GM19372 (cell line): ENCODE data around the gene LCLAT1.

Source experiments
- ATAC-seq: cut with Tn5 transposase; IDR thresholded peaks from one replicate; pipeline ENCODE4 v1.9.1; 2021; ENCODE audit warnings: mild to moderate bottlenecking, low read depth, moderate library complexity; ENCODE audit not compliant: unreplicated experiment

The LCLAT1 gene

DNA sequence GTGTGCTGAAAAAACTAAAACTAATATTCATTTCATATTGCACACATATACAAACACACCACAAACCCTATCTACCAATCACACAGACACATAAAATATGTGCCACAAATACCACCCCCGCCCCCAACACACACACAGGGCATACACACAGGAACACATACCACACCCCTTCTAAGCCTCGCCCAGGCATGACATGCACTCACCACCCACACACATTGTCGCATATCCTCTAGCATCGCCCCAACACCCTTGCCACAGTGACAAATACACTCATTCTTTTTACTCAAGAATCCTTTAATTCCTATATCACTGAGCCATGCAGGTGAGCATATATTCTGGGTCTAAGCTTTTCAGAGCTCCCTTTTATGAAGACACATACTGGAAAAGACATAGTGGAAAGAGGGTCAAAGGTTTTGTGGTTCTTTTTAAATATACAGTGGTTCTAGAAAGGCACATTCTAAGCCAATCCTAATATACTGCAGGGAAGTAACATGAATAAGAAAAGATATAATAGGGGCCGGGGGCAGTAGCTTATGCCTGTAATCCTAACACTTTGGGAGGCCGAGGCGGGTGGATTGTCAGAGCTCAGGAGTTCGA, 24.5 kb upstream of the LCLAT1 start:
- ATAC-seq = peak; percentile 84

DNA sequence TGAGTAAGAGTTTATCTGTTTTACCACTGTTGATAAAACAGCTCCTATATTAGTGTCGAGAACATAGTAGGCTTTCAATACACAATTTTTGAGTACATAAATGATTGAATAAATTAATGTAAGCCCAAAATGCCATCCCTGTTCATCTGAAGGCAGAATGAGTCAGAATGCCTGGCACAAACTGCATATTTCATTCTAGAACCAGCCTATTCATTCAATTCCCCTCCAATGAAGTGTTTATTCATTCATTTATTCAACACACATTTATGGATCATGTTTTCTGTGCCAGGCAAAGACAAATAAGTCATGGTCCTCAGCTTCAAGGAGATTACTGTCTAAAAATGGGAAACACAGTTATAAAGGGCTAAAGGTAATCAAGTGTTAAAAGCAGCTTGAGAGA, 22.8 kb upstream of the LCLAT1 start:
- no peak for ATAC-seq

DNA sequence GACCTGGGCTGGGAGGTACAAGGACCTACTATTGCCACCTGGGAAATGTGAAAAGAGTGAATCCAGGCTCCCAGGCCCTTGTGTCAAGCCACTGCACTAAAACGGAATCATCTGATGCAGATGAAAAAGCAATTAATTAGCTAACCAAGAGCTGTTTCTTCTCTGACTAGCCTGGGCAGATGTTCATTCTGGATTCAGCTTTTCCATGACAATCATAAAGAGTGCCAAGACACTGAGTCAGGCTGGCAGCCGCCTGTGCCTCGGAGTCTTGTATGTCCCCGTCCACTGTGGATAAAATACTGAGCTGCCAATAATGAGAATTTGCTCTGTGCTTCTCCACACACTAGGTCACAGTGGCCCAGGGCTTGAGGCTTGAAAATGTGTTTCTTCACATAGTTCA, 21.7 kb upstream of the LCLAT1 start:
- ATAC-seq = no peak

DNA sequence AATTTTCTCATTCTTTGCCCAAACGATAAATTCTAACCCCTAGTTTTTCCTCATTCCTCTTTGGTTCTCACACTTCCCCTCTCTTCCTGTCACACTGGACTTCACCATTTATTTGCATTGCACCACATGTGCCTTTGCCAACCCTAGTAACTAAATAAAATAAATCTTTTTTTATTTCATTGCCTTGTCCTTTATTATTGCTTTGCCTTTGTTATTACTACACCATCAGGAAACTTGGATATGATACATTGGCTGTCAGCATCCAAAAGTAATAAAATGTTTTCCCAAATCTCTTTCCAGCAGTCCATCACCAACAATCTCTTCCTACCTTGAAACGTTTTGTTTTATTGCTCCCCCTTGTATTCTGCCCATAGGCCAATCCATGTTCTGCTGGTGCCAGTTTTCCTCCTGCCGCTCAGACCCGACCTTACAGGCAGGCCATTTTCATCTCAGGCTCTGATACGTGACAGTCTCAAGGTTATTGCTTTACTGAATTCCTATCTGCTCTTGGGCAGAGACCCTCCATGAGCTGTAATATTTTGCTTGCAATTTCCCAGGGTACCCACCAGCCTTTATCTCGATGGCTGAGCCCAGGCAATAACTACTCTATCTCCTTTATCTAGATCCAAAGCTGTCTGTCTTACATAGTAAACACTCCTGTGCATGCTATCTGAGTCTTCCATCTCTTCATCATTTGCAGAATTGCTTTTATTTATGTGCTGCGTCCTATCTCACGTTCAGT, 19.3 kb upstream of the LCLAT1 start:
- ATAC-seq = no peak

DNA sequence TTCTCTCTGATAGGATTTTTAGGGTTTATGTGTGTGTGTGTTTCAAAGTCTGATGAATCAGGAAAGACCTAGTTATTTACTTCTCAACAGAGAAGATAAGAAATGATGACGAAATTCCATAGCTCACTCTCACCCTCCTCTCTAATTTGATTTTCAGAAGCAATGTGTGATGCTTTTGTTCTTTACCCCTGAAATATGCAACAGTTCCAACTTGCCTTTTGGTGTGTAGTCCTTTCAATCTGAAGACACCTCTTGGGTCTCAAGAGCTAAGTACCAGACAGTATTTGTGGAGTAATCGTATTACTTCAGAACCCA, 18.7 kb upstream of the LCLAT1 start:
- no peak for ATAC-seq

DNA sequence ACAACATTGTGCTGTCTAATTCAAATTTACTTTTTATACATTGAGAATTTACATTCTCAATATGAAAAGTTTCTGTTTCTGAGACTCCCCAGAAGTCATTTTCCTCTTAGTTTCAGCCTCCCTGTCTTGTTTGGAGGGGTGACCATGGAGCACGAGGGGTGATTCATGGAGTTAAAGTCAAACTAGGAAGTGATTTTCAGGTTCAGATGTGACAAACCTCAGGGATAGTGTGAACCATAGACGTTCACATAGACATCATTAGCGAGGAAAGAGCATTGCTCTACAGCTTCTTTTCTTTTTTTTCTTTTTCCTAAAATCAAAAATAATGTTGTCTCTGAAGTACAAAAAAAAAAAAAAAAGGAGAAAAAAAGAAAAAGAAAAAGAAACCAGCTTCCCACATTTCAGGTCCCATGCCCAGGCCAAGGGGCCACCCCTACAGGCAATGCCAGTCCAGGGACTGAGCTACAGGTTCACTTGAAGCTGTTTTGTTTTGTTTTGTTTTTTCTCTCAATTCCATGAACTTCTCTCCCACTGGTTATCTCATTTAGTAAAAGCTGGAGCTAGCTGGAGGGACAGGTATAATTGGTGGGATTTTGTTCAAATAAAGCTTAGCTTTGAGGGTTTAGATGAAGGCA, 18.1 kb upstream of the LCLAT1 start:
- no peak for ATAC-seq

DNA sequence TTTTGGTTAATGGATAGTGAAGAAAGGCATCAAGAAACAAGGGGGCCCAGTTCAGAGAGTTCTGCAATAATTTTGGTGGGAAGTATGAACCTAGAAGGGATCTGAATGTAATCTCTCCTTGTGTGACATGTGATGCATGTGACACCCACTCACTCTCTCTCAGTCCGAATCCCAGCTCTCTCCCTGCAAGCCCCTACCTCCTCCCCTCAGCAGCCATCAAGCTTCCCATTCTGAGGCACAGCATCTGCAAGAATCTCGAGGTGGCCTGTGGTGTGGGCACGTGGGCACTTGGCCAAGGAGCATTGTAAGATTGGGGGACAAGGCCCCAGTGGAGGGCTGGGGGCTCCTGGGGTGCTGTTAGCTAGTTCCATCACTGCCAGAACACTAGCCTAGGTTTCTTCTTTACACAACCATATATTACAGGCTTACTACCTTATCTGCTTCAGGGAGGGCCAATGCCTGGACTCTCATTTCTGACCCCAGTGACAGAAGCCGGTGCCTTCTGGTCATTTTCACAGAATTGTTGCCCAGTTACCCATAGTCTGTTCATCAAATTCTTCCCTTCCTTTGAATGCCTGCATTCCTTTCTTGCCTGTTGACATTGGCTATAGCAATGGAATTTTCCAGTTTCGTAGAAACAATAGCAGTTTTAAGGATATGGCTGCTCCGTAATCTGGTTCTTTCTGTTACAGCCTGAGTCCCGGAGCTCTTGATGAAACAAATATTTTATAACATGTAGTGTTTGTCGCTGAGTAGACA, 13.3 kb upstream of the LCLAT1 start:
- ATAC-seq = no peak

DNA sequence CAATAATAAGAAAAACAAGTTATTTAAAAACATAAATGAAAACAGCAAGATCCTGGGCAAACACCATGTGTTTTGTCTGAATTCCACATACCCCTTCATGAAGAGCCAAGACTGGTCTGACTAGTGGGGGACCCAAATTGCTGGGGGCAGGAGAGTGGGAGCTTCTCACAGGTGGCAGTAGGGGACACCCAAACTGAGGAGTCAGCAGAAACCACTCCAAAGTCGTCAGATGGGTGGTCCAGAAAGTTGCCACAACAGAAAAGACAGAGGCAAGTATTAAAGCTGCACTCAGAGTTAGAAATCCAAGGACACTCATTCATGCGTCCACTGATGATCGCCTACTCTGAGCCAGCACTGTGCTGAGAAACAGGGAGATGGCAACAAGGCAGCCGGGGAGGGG, 12.3 kb upstream of the LCLAT1 start:
- no peak for ATAC-seq

DNA sequence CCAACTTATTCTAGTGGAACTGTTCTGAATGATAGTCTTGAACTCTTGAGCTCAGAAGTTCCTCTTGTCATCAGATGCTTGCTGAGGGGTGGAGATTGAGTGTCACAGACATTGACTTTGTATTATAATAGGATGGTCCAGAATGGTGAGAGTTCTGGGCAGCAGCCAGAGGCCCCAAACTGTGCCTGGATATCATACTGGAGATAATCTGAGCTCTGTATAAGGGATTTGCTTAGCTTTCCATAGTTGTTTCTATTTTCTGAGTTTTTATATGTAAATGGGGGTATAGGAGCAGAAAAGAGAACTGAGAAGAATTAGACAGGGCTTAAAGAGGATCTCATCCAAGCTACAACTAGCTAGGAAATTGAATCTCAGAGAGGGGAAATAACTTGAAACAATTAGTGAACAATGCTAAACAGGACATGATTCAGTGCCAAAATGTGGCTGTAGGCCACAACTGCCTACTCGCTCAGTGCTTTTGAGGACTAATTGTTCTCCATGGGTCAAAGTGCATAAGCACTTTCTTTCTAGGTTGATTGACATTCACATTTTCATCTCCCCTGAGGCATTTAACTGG, 10.1 kb upstream of the LCLAT1 start:
- no peak for ATAC-seq

DNA sequence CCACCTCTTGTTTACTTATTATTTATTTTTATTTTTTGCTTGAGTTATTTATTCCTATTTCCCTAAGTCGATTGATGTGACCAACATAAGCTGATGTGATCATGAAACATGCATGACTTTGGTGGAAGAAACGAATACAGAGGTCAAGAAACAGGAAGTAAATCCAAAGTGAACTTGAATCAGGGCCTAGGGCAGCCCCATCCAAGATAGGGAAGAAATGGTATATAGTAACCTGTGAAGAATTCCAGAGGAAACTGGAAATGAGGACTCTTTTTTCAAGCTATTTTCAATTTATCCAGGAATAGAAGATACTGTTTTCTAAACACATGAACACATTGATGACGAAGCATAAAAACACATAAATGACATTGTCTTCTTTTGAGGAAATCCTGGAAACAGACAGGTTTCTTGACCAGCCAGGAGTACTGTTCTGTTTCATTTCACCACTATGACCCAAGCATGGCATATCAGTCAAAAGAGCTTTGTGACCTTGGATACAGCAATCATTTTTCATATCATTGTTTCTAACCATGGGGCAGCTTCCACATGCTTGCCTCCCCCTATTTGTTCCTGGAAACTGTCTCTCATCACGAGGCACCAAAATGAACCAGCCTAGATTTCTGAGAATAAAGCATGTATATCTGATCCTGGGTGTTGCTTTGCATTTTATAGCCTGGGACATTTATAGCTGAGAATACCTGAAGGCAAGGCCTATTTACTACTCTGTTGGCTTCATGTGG, 9.1 kb upstream of the LCLAT1 start:
- no peak for ATAC-seq

DNA sequence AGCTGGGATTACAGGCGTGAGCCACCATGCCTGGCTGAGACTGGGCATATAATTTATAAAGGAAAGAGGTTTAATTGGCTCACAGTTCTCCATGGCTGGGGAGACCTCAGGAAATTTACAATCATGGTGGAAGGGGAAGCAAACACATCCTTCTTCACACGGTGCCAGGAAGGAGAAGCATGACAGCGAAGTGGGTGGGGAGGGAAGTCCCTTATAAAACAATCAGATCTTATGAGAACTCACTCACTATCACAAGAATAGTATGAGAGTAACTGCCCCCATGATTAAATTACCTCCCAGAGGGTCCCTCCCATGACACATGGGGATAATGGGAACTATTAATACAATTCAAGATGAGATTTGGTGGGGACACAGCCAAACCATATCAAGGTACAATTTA, 7.8 kb upstream of the LCLAT1 start:
- no peak for ATAC-seq

DNA sequence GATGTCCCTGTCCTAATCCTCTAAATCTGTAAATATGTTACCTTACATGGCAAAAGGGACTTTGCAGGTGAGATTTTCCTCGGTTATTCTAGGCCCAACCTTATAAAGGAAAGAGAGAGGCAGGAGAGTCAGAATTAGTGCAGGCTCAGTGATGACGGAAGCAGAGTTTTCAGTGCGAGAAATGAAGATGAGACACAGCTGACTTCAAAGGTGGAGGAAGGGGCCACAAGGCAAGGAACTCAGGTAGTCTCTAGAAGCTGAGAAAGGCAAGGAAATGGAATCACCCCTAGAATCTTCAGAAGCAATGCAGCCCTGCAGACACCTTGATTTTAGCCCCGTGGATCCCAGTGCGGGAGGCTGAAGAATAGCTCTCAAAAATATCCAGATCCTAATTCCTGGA, 7.2 kb upstream of the LCLAT1 start:
- no peak for ATAC-seq

DNA sequence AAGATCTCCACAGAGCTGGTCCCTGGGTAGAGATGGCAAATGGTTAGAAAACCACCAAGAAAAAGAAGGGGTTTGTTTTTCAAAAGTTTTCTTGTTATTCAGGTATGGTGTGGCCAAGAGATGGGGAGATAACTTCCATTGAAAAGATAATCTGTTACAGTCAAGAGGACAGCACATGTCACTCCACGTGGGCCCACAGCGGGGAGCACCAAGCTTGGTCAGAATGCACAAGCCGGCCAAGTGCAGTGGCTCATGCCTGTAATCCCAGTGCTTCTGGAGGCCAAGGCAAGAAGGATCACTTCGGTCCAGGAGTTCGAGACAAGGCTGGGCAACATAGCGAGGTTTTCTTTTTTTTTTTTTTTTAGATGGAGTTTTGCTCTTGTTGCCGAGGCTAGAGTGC, 6.0 kb upstream of the LCLAT1 start:
- ATAC-seq = no peak

DNA sequence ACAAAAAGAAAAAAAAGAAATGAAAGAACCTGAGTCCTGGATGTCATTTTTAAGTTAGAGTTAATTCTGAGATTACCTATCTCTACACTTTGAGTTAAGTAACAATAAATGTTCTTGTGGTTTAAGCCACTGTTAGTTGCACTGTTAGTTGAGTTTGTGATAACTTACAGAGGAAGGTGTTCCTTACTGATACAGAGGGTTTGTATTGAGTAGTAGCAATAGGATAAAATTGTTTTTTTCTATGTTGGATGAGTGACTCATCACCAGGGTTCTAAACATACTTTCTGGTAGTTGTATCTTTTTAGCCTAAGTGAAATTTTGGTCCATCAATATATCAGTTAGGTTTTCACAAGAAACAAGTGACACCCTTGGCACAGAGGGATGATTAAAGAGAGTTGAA, 4.0 kb upstream of the LCLAT1 start:
- no peak for ATAC-seq

DNA sequence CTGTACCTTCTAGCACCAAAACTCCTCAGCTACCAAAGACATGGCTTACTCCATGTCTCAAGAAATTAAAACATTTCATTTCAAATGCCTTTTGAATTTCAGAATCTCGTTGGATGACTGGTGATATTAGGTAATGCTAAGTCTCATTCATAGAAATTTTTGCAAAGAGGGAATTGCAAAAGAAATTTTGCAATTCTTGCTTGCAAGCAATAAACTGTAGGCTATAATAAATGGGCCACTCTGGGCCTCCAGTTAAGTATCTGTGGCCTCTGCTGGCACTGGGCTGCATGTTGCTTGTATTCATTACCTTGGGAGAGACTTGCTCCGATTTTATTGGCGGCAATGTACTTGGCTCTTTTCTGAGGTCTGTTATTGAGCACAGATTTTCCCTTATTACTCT, 2.8 kb upstream of the LCLAT1 start:
- no peak for ATAC-seq

DNA sequence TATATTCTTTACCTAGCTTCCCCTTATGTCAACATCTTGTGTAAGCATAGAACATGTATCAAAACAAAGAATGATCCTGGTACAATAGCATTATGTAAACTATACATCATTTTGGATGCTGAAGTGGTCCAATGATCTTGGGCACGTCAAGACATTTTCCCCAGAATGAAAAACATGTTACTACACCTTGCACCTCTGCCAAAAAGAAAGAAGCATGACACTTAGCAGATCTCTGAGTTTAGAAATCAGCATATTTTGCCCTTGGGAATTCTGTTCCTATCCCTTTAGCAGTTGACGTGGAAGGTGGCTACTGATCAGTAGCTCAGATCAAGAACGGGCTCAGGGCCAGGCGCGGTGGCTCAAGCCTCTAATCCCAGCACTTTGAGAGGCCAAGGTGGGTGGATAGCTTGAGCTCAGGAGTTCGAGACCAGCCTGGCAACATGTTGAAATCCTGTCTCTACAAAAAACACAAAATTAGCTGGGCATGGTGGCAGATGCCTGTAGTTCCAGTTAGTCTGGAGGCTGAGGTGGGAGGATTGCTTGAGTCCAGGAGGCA, 1.7 kb upstream of the LCLAT1 start:
- no peak for ATAC-seq

DNA sequence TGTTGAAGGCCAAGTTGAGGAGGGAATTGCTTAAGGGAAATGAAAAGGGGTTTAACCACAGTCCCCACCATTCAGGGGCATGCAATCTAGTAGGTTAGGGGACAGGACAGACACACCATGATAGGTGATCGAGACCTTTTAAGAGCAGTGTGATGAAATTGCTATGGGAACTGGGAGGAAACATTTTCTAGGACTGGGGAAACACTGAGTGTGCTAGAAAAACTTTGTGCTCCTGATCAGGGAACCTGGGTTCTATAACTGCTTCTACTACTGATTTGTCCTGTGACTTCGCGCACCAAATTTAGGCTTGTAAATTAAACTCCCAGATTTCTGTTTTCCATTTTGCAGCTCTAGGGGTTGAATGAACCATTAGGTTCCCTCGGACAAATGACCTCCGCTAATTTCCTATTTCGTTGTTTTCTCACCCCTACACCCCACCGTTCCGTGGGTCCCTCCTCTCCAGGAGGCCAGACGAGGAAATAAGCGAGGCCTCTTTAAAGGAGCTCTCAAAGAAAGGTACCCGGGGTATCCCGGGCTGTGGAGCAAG, 371 bp upstream of the LCLAT1 start:
- ATAC-seq = no peak

DNA sequence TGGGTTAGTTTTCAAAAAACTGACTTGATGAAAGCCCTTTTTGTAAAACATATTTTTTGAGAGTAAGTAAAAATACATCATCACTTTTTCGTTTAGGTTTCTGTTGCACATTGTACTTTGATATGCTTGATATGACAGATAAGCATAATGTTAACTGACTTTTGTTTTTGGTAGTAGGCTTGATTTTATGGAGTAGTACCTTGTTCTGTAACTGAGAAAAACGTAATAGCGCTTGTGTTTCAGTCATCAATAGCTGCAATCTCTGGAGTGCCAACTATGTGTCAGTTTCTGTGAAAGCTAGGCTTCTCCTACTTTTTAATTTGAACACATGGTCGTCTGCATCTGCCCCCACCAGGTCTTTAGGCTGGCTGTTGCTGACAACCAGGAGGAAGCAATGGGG, 1.3 kb downstream of the LCLAT1 start:
- ATAC-seq = no peak

DNA sequence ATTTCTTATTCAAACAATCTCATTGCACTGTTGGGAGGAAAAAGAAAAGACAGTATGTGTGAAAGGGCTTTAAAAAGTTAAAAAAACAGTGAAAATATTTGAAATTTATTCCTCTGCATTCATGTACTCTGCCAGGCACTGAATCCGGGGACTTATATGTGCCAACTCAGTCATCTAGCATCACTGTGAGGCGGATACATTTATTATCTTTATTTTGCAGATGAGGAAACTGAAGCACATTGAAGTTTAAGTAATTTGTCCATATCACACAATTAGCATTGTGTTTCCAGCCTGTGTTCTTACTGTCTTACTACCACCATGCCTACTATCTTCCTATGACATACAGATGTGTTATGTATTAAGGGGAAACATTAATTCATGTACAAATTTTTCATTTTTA, 1.8 kb downstream of the LCLAT1 start:
- ATAC-seq = no peak

DNA sequence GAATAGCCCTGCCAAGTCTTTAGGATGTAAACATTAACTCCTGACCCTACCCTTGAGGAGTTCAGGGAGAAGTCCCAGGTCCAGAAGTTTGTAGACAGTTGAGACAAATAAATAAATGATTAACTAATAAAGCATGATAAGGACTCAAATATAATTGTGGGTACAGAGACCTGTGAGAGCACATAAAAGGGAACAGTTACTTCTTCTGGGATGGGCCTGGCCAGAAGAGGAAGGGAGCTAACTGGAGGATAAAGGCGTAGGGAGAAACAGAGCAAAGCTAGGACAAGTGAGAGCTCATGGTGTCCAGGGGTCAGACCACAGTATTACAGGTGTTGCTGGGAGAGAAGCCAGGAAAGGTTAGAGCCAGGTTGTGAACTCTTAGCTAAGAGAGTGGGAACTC, 3.0 kb downstream of the LCLAT1 start:
- ATAC-seq = no peak
